Astrocyte (in vitro differentiated cells and primary cell): ENCODE results near the gene KIF1C. TPM values are rescaled to one million over a fixed set of nuclear protein-coding genes. Genes with fewer than 3 reads are reported as not detected.
A peak's percentile ranks its signal among the peaks of the same experiment; 100 is the strongest.
"Not testable (repeated sequence)": the region's sequence is repeated elsewhere in the genome, so short reads cannot be mapped to it uniquely, and the experiment has no call there.

ENCODE experiments used
- DNase-seq: peaks from one replicate; pipeline ENCODE4 v3.0.0-alpha.2; 2010; ENCODE audit warnings: low read depth
- FAIRE-seq: peaks from 2 replicates; lab custom pipeline; 2011; peaks lifted over from hg19 to GRCh38; lab: Jason Lieb, UNC
- H2AFZ ChIP-seq: 2 replicates; pipeline ENCODE4 v1.6.0; 2012; ENCODE audit warnings: low read depth, low read length, inconsistent platforms
- H3K27ac ChIP-seq: 2 replicates; pipeline ENCODE4 v1.5.1; 2011; ENCODE audit warnings: low read depth, low read length, inconsistent platforms
- H3K27me3 ChIP-seq: 2 replicates; pipeline ENCODE4 v1.6.0; 2011; ENCODE audit warnings: low read length, inconsistent platforms; ENCODE audit not compliant: insufficient read depth
- H3K36me3 ChIP-seq: 2 replicates; pipeline ENCODE4 v1.5.1; 2011; ENCODE audit warnings: low read length, inconsistent platforms; ENCODE audit not compliant: insufficient read depth
- H3K4me1 ChIP-seq: 2 replicates; pipeline ENCODE4 v1.5.1; 2011; ENCODE audit warnings: low read length, inconsistent platforms; ENCODE audit not compliant: insufficient read depth
- H3K4me2 ChIP-seq: 2 replicates; pipeline ENCODE4 v1.6.0; 2012; ENCODE audit warnings: low read length, inconsistent platforms
- H3K4me3 ChIP-seq: 2 replicates; pipeline ENCODE4 v1.5.1; 2011; ENCODE audit warnings: low read depth, mild to moderate bottlenecking, low read length, inconsistent platforms; ENCODE audit not compliant: insufficient read depth
- H3K79me2 ChIP-seq: 2 replicates; pipeline ENCODE4 v1.6.0; 2012; ENCODE audit warnings: mild to moderate bottlenecking, low read length, inconsistent platforms; ENCODE audit not compliant: insufficient read depth
- H3K9ac ChIP-seq: 2 replicates; pipeline ENCODE4 v1.6.0; 2012; ENCODE audit warnings: mild to moderate bottlenecking, low read length, inconsistent platforms
- H3K9me3 ChIP-seq: 2 replicates; pipeline ENCODE4 v1.5.1; 2012; ENCODE audit warnings: low read depth, mild to moderate bottlenecking, low read length, inconsistent platforms; ENCODE audit not compliant: insufficient read depth
- H4K20me1 ChIP-seq: 2 replicates; pipeline ENCODE4 v1.6.0; 2012; ENCODE audit warnings: low read length, inconsistent platforms; ENCODE audit not compliant: insufficient read depth
- H3K27ac Mint-ChIP-seq: one replicate; pipeline ENCODE4 v1.8.0; 2021; ENCODE audit warnings: mild to moderate bottlenecking, mixed read lengths; ENCODE audit not compliant: unreplicated experiment
- H3K27me3 Mint-ChIP-seq: one replicate; pipeline ENCODE4 v1.8.0; 2021; ENCODE audit warnings: low read depth, mixed read lengths; ENCODE audit not compliant: unreplicated experiment
- H3K36me3 Mint-ChIP-seq: one replicate; pipeline ENCODE4 v1.8.0; 2021; ENCODE audit warnings: low read depth, mixed read lengths; ENCODE audit not compliant: unreplicated experiment
- H3K4me1 Mint-ChIP-seq: one replicate; pipeline ENCODE4 v1.8.0; 2021; ENCODE audit warnings: low read depth, mixed read lengths; ENCODE audit not compliant: unreplicated experiment
- H3K4me3 Mint-ChIP-seq: one replicate; pipeline ENCODE4 v1.8.0; 2021; ENCODE audit warnings: mild to moderate bottlenecking, moderate library complexity, mixed read lengths; ENCODE audit not compliant: unreplicated experiment
- H3K9me3 Mint-ChIP-seq: one replicate; pipeline ENCODE4 v1.8.0; 2021; ENCODE audit warnings: mild to moderate bottlenecking, mixed read lengths; ENCODE audit not compliant: unreplicated experiment
- EZH2 ChIP-seq: IDR thresholded peaks from 2 replicates; pipeline ENCODE4 v1.6.1; 2012; ENCODE audit warnings: mild to moderate bottlenecking, low read length, inconsistent platforms; ENCODE audit not compliant: insufficient read depth
- total RNA-seq: library from RNA; stranded (reverse); gene quantifications from 2 replicates; pipeline ENCODE4 v1.2.1, GENCODE V29; 2021
- TF ChIP-seq, protein P1 (sequence below): IDR thresholded peaks from 2 replicates; pipeline ENCODE4 v1.5.1; 2011; ENCODE audit warnings: low read depth, mild to moderate bottlenecking, inconsistent platforms, low read length, moderate library complexity; ENCODE audit not compliant: insufficient read depth

Gene KIF1C
- total RNA-seq, 1 donor from 2014 or later, result 109 TPM

- Mint-ChIP-seq H3K27me3 (peaks cover 2% of the 10 kb centered on the region), H3K36me3 (peaks cover 12% of the 10 kb centered on the region), H3K4me1 (peaks cover 2% of the 10 kb centered on the region), H3K9me3 (no peaks in the 10 kb centered on the region), H3K27ac (peak overlapping the region; percentile 4), H3K4me3 (no peak overlapping the region)
- H3K4me2 ChIP-seq, result no peak overlapping the region
- H3K79me2 ChIP-seq, result no peaks in the 10 kb centered on the region
- H3K4me1 ChIP-seq, result no peaks in the 10 kb centered on the region
- no peak overlapping the region for H2AFZ ChIP-seq
- TF ChIP-seq, protein P1, sequence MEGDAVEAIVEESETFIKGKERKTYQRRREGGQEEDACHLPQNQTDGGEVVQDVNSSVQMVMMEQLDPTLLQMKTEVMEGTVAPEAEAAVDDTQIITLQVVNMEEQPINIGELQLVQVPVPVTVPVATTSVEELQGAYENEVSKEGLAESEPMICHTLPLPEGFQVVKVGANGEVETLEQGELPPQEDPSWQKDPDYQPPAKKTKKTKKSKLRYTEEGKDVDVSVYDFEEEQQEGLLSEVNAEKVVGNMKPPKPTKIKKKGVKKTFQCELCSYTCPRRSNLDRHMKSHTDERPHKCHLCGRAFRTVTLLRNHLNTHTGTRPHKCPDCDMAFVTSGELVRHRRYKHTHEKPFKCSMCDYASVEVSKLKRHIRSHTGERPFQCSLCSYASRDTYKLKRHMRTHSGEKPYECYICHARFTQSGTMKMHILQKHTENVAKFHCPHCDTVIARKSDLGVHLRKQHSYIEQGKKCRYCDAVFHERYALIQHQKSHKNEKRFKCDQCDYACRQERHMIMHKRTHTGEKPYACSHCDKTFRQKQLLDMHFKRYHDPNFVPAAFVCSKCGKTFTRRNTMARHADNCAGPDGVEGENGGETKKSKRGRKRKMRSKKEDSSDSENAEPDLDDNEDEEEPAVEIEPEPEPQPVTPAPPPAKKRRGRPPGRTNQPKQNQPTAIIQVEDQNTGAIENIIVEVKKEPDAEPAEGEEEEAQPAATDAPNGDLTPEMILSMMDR, result no peak
- no peak for TF ChIP-seq EZH2
- no peak for FAIRE-seq
- no peak overlapping the region for H3K4me3 ChIP-seq
- DNase-seq, result no peak
- H3K27ac ChIP-seq, result no peak overlapping the region
- H4K20me1 ChIP-seq, result peaks cover 5% of the 10 kb centered on the region
- no peaks in the 10 kb centered on the region for H3K27me3 ChIP-seq
- H3K36me3 ChIP-seq, result peaks cover 6% of the 10 kb centered on the region
- H3K9ac ChIP-seq, result no peak overlapping the region
- H3K9me3 ChIP-seq, result no peaks in the 10 kb centered on the region
Observed at GRCh38 chr17:5027299-5027698, 29.5 kb downstream of the KIF1C start.

DNA sequence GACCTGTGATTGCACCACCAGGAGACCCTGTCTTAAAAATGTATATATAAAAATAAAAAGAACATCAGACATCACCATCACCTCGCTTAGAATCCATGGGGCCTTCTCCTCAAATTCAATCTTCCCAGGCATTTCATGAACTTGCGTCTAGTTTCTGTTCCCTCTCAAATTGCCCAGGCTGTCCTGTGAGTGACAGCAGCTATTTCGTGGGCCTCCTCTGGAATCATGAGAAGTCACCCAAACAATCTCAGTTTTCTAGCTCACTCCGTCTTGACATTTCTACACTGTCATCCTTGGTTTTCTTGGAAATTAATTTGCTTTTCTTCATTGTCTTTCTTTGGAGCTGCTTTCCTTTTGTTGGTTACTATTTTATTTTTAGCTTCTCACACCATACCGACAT is 30.2 kb downstream of the KIF1C start:
- peaks cover 3% of the 10 kb centered on the region for H3K36me3 ChIP-seq
- FAIRE-seq (no peak), DNase-seq (no peak)
- Mint-ChIP-seq H3K4me1 (peaks cover 2% of the 10 kb centered on the region), H3K9me3 (no peaks in the 10 kb centered on the region), H3K36me3 (peaks cover 8% of the 10 kb centered on the region), H3K4me3 (no peak overlapping the region), H3K27ac (no peak overlapping the region), H3K27me3 (peaks cover 2% of the 10 kb centered on the region)
- H3K9me3 ChIP-seq, result no peaks in the 10 kb centered on the region
- no peak overlapping the region for H3K4me2 ChIP-seq
- H3K79me2 ChIP-seq, result no peaks in the 10 kb centered on the region
- peaks cover 5% of the 10 kb centered on the region for H4K20me1 ChIP-seq
- no peak overlapping the region for H3K27ac ChIP-seq
- TF ChIP-seq EZH2, result no peak
- TF ChIP-seq, protein P1, result no peak
- no peaks in the 10 kb centered on the region for H3K4me1 ChIP-seq
- H3K4me3 ChIP-seq, result no peak overlapping the region
- no peak overlapping the region for H3K9ac ChIP-seq
- no peak overlapping the region for H2AFZ ChIP-seq
- no peaks in the 10 kb centered on the region for H3K27me3 ChIP-seq

GRCh38 chr17:5030168-5030567 is 32.4 kb downstream of the KIF1C start:
- DNase-seq, H3K27me3 ChIP-seq, H3K27ac ChIP-seq, H3K4me3 Mint-ChIP-seq, H3K27ac Mint-ChIP-seq, H3K9me3 ChIP-seq, H4K20me1 ChIP-seq, H3K4me3 ChIP-seq, H3K79me2 ChIP-seq, H3K9me3 Mint-ChIP-seq, H3K4me1 ChIP-seq, H3K36me3 ChIP-seq, H3K9ac ChIP-seq, H3K4me2 ChIP-seq, FAIRE-seq, H2AFZ ChIP-seq, H3K4me1 Mint-ChIP-seq, H3K36me3 Mint-ChIP-seq: not testable (repeated sequence)
- peaks cover 15% of the 10 kb centered on the region for H3K27me3 Mint-ChIP-seq
